ENCODE data around the gene MEX3A. TPM values are rescaled to one million over a fixed set of nuclear protein-coding genes. Genes with fewer than 3 reads are reported as not detected.
"Not testable (repeated sequence)": the region's sequence is repeated elsewhere in the genome, so short reads cannot be mapped to it uniquely, and the experiment has no call there.

The MEX3A gene
- total RNA-seq, 2 donors from 2014 or later: 1.6 to 3.7 TPM

DNA sequence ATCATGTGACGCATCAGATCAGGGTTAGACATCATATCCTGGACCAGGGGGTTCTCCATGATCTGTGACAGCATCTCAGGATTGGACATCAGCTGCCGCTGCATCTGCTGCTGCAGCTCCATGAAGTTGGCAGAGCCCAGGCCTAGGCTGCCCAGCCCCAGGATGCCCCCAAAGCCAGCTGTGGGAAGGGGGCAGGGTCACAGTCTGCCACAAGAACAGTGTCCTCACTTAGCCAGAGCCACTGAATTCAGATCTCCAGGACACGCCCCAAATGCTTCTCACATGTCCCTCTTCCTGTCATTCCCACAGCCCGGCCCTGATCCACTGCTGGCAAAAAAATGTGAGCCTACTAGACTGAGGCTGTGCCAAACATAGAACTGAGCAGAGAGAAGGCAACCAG lies 31.9 kb downstream of the MEX3A start:
- Histone ChIP-seq H3K4me3 (no peak overlapping the region), H3K27ac (no peak overlapping the region), H3K36me3 (no peaks in the 10 kb centered on the region), H3K9me3 (no peaks in the 10 kb centered on the region), H3K4me1 (peaks cover 2% of the 10 kb centered on the region), H3K9ac (ENCODE audit: low read depth in 2 of 2, low read length in 2 of 2) (no peak overlapping the region), H3K27me3 (no peaks in the 10 kb centered on the region)
- no peak for DNase-seq
- intact Hi-C loops (cut with DNase I): no loop called here
- TF ChIP-seq CTCF (IDR thresholded peaks at IDR 0.05): no peak

DNA sequence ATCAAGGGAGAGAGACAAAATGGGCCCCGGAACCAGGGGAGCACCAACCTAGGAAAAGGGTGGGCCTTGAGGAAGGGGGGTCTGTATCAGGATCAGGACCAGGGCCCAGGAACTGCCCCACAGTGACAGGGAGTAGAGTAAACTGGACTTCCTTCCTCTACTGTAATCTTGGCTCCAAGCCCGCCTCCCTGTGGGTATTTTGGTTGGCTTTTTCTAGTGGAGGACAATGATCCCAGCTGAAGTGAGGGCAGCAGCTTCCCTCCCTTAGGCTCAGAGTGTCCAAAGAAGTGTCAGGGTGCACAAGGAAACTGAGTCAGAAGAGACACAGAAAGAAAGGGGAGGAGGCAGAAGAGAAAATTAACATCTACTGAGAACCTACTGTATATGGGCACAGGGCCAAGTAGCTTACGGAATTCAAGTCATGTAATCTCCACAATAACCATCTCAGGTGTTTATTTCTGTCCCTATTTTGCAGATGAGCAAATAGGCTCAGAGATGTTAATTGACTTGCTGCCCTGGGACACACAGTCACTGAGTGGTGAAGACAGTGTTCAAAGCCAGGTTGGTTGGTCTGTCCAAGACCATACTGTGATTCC lies 33.5 kb downstream of the MEX3A start:
- no peak for TF ChIP-seq CTCF (IDR thresholded peaks at IDR 0.05)

DNA sequence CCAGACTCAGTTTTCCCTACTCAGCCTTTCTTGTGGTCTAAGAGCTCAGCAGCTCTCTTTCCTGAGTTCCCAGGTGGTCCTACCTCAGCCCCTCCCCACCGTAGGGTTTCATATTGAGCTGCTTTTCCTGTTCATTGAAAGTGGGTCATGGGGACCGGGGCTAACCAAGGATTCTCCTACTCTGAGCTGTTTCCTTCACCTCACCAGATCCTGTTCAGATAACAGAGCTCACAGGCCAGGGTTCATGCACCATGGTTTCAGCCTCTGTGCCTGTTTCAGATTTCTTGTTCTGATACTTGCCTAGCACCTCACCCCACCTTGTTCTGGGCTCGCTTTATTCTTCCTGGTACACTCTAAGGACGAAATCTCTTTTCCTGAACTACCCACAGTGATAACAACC lies 37.2 kb downstream of the MEX3A start:
- H3K36me3 ChIP-seq: no peaks in the 10 kb centered on the region
- DNase-seq: no peak
- no peaks in the 10 kb centered on the region for H3K27me3 ChIP-seq
- no peak overlapping the region for H3K27ac ChIP-seq
- H3K4me3 ChIP-seq: no peak overlapping the region
- H3K9ac ChIP-seq (ENCODE audit: low read depth in 2 of 2, low read length in 2 of 2): no peak overlapping the region
- no peak for TF ChIP-seq CTCF (IDR thresholded peaks at IDR 0.05)
- no peaks in the 10 kb centered on the region for H3K4me1 ChIP-seq
- intact Hi-C loops (cut with DNase I): no loop called here
- H3K9me3 ChIP-seq: no peaks in the 10 kb centered on the region

More for the DNA sequence above, 33.5 kb downstream of the MEX3A start:
- H3K4me3 ChIP-seq: no peak overlapping the region
- no peaks in the 10 kb centered on the region for H3K4me1 ChIP-seq
- no peak overlapping the region for H3K27ac ChIP-seq
- DNase-seq: no peak
- H3K36me3 ChIP-seq: no peaks in the 10 kb centered on the region
- no peaks in the 10 kb centered on the region for H3K27me3 ChIP-seq
- intact Hi-C loops (cut with DNase I): no loop called here
- H3K9ac ChIP-seq (ENCODE audit: low read depth in 2 of 2, low read length in 2 of 2): no peak overlapping the region
- no peaks in the 10 kb centered on the region for H3K9me3 ChIP-seq

DNA sequence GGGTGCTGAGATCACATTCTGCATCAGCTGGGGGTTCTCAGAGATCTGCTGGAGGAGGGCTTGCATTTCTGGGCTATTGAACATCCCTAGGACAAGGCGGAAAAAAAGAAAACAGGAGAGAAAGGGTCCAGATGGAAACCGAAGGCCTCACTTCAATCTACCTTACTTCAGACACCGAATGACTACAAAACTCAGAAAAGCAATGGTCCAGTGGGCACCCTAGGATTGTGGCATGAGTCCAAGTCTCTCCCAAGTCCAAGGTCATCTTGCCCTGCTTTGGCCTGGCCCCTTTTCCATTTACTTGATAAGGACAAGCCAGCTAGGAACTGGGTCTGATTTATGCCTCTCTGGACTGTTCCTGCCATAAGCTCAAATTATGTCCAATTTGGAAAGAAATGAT lies 39.4 kb downstream of the MEX3A start:
- Histone ChIP-seq H3K9me3 (no peaks in the 10 kb centered on the region), H3K27ac (no peak overlapping the region), H3K4me1 (no peaks in the 10 kb centered on the region), H3K4me3 (no peak overlapping the region), H3K36me3 (no peaks in the 10 kb centered on the region), H3K9ac (ENCODE audit: low read depth in 2 of 2, low read length in 2 of 2) (no peak overlapping the region), H3K27me3 (no peaks in the 10 kb centered on the region)
- DNase-seq: no peak
- intact Hi-C loops (cut with DNase I): no loop called here
- TF ChIP-seq CTCF (IDR thresholded peaks at IDR 0.05): no peak

GRCh38 chr1:156034991-156035390 lies 47.3 kb downstream of the MEX3A start:
- DNase-seq; H3K4me3 ChIP-seq; H3K27ac ChIP-seq; H3K4me1 ChIP-seq; H3K36me3 ChIP-seq; intact Hi-C loops (cut with DNase I); H3K27me3 ChIP-seq; H3K9ac ChIP-seq (ENCODE audit: low read depth in 2 of 2, low read length in 2 of 2); H3K9me3 ChIP-seq: not testable (repeated sequence)

DNA sequence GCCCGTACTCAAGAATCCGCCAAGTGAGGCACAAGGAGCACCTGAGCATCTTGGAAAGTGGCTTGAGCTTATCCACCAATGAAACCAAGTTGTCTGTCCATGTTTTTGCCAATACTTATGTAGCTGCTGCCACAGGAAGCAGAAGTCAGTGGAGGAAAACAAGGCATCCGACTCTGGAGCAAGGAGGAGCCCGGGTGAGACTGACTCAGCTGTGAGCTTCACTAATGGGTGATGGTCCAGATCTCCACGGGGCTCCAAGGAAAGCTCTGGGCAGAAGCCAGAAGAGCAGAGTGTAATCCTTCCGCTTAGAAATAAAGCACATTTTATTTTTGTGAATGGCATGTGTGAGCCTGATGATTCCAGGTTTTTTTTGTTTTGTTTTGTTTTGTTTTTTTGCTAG lies 49.3 kb downstream of the MEX3A start:
- no peak overlapping the region for H3K4me3 ChIP-seq

More for the DNA sequence above, 49.3 kb downstream of the MEX3A start:
- Histone ChIP-seq H3K4me1 (no peaks in the 10 kb centered on the region), H3K36me3 (no peaks in the 10 kb centered on the region), H3K27me3 (no peaks in the 10 kb centered on the region), H3K9me3 (no peaks in the 10 kb centered on the region), H3K9ac (ENCODE audit: low read depth in 2 of 2, low read length in 2 of 2) (no peak overlapping the region), H3K27ac (no peak overlapping the region)
- no peak for TF ChIP-seq CTCF (IDR thresholded peaks at IDR 0.05)
- DNase-seq: no peak
- intact Hi-C loops (cut with DNase I): no loop called here
